GM19099 (cell line): ENCODE data around the gene HELZ2.

Experiments used
- POLR2A ChIP-seq: IDR thresholded peaks from 3 replicates; pipeline ENCODE4 v1.6.1; 2011; ENCODE audit warnings: low read depth; ENCODE audit not compliant: insufficient read length; ENCODE audit errors: extremely low read depth

HELZ2 gene

DNA sequence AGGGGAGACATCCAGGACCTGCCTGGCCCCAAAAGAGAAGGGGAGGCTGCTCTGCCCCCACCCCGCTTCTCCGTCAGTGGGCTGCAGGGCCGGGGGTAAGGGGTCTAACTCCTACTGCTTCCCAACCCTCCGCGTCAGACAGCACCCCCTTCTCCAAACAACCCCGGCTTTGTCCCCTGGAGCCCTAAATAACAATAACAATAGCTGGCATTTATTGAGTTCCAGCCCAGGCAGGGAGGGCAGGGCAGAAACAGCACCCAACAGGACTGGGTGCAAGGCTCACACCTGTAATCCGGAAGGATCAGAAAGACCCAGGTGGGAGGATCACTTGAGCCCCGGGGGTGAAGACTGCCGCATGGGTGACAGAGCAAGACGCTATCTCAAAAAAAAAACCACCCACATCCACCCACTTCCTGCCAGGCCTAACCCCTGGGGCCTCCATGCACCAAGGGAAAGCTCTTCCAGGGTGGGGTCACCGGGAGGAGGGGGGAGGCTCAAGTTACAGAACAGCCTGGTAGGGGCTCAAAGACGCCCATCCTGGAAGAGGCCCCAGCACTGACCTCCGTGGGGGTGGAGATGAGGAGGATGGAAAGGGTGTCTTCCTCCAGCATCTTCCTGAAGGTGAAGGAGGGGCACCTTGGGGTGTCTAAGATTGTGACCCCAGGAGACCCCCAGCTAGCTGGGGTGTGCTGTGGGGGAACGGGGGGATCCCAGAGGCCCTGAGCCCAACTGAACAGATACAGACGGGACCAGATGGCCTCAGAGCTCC lies 21.4 kb downstream of the HELZ2 start:
- no peak for TF ChIP-seq POLR2A

DNA sequence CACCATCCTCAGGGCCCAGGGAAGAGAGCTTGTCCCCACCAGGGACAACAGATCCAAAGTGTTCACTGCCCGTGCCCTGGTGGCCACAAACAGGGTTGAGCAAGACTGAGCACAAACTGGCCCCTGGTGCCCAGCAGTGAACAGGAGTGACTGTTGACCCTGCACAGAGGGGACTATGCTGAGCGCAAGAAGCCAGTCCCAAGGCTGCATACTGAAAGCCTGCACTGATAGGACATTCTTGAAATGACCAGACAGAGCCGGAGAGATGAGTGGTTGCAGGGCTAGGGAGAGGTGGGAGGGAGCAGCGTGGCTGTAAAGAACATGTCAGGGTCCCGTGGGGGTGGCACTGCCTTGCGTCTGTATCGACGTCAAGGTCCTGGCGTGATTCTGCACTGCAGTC lies 23.0 kb downstream of the HELZ2 start:
- TF ChIP-seq POLR2A, result no peak

DNA sequence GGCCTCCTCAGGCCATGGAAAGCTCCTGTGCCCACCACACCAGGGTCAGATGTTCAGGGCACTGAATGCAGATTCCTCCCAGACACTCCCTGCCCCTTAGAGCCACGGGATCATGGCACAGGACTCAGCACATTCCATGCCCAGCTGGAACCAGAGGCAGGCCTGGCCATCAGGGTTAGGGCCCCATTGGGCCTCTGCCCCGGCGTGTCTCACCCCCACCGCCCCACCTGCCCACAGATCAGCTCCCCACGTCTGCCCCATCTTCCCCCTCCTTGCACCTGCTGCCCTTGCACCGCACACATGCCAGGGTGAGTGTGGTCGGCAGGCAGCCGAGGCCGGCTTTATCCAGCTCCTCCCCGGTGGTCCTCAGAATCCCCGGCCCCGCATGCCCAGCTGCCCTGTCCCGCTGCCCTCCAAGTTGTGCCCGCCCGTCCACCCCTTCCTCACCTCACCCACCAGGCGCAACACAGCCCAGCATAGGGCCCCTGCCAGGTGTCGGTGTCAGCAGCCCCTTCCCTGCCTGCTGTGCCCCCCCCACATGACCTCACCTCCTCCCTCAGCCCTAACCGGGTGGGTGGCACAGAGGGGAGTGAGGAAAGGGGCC lies 24.3 kb downstream of the HELZ2 start:
- TF ChIP-seq POLR2A, result no peak

DNA sequence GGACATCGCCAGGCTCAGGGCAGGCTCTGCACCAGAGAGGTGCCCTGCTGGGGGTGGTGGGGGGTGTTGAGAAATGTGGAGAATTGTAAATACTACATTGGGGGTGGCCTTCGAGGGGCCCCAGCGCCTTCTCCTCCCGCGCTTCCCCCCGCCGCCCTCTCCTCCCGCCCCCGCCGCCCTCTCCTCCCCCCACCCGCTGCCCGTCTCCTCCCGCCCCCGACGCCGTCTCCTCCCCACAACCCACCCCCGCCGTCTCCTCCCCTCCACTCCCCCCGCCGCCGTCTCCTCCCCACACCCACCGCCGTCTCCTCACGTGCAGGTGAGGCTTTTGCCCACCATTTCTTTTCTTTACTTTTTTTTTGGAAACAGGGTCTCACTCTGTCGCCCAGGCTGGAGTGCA lies 25.0 kb downstream of the HELZ2 start:
- TF ChIP-seq POLR2A, result no peak

DNA sequence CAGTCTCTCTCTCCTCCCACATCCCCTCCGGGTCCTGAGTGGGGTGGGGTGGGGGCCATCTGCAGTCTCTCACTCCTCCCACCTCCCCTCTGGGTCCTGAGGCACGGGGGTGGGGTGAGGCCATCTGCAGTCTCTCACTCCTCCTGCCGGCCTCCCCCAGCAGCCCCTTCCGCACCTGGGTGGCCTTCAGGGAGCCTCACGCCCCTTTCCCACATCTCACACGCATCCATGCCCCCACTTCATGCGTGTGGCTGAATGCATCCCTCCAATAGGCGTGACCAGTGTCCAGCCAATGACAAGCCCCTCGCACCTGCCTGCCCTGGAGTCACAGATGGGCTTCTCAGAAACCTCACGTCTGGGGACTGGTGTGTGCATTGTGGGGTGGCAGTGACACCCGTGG lies 25.5 kb downstream of the HELZ2 start:
- no peak for TF ChIP-seq POLR2A

DNA sequence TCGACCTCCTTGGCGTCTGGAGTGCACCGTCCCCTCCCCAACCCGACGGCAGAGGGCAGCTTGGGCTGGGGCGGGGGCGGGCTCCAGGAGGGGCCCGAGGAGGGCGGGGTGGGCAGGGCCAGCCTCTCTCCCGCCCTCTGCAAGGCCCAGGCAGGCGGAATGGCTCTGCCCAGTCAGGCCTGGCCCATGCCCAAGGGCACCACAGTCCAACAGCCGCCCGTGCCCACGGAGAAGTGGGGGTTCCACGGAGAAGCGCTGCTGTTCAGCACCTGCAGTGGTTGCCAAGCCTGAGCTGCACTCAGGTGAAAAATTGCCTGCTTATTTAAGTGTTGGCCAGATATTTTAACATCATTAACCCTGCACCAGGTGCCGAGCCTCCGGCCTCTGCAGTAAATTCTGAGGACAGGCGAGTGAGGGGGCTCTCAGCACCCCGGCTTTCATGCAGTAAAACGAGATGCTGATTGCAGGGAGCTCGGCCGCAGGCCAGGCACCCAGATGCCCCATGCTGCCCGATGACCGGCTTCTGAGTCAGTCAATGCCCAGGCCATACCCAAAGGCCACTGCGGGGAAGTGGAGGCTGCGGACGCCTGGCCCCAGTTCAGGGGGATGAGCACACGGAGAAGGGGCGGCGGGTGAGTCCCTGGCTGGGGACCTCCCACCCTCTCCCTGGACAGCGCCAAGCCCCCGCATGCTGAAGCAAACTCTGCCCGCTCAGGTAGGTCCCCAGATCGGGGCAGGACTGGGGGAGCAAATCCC lies 26.1 kb downstream of the HELZ2 start, which contains the start of gene SRMS:
Gene SRMS, minus strand, starts transcription at position 25 of the 756 bp plus-strand sequence. CDS start 286 bp downstream, outside the sequence.
- no peak for TF ChIP-seq POLR2A

DNA sequence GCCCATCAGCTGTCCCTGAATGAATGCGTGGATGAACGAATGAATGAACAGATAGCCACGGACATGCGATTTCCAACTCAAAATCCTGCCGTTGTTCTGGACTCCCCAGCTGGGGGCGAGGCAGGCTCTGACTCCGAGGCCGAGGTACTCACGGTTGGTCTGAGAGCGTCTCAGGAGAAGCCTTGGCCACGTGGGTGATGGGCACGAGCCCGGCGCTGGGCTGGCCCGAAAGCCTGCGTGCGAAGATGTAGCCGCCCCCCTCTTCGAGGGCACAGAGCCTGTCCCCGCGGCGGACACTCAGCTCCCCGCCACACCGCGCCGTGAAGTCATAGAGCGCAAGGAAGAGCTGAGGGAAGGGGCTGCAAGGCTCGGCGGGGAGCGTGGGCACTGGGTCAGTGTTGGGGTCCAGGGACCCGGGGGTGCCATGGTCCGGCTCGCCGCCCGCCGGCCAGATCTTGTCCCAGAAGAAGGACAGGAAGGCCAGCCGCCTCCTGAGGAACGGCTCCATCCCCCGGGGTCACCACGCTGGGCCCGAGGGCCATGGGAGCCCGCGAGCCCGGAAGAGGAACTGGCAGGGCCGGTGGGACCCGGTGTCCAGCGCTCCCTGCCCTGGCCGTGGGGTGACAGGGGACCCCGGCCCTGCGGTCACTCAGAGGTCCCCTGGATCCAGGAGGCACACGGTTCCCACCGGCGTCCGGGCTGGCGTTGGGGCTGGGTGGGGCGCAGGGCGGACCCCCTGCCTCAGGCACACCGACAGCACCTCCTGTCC lies 26.9 kb downstream of the HELZ2 start:
- TF ChIP-seq POLR2A, result no peak

DNA sequence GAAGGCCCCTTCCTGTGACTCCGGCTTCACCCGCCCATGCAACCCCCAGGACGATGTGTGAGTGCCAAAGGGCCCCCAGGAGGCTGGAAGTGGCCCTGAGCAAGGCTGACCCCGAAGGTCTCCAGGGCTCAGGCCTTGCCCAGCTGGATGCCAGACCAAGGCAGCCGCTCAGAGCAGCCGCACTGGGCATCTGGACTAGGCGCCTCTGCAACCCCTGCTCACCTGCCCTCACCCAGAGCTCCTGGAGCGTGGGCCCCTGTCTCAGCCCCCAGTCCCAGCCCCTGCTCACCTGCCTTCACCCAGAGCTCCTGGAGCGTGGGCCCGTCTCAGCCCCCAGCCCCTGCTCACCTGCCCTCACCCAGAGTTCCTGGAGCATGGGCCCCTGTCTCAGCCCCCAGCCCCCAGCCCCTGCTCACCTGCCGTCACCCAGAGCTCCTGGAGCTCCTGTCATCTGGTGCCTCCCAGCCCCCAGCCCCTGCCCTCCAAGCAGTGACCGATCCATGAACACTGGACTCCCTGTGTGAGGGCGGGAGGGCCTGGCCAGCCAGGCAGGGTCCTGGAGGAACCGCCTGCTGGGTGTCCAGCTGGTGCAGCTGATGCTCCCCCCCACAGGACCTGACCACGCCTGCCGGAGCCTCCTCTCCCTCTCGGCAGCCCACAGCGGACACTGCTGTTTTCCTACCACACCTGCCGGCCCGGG lies 27.6 kb downstream of the HELZ2 start:
- no peak for TF ChIP-seq POLR2A

DNA sequence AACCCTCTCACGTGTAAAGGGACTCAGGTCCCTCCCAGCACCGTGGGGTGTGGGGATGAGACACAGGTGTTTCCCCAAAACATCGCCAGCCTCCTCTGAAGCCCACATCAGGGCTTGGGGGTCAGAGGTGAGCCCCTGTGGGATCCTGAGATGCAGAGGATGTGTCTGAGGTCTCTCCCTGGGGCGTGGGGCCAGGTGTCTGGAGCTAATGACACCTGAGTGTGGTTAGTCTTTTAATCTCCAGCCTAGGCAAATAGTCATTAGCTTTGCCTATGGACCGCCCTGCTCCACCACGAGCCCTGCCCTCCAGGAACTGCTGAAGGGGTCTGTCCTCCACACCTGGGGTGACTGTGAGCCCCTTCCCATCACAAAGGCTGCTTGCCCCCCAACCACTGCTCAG lies 28.2 kb downstream of the HELZ2 start:
- no peak for TF ChIP-seq POLR2A

DNA sequence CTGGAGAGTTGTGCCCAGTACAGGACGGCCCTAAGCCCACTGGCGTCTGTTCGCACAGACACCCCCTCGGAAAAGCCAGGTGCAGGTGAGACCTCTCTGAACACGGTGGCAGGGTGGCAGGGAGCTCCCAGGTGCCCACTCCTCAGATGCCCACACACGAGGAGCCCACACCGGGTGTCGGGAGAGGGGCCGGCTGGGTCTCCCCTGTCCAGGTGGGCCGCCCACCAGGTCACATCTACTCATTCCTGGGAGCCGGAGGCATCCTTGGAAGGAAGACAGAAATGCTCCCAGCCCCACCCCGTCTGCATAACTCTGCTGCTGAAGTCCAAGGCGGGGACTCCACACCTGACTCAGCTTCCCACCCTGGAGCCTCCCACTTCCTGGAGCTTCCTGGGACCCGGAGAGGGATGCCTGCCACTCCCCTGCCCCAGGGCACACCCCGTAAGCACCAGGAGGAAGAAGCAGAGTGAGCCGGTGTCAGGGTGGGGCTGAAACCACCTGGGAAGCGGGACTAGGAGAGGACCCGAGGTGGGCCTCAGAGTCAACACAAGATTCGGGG lies 29.0 kb downstream of the HELZ2 start:
- TF ChIP-seq POLR2A, result no peak

DNA sequence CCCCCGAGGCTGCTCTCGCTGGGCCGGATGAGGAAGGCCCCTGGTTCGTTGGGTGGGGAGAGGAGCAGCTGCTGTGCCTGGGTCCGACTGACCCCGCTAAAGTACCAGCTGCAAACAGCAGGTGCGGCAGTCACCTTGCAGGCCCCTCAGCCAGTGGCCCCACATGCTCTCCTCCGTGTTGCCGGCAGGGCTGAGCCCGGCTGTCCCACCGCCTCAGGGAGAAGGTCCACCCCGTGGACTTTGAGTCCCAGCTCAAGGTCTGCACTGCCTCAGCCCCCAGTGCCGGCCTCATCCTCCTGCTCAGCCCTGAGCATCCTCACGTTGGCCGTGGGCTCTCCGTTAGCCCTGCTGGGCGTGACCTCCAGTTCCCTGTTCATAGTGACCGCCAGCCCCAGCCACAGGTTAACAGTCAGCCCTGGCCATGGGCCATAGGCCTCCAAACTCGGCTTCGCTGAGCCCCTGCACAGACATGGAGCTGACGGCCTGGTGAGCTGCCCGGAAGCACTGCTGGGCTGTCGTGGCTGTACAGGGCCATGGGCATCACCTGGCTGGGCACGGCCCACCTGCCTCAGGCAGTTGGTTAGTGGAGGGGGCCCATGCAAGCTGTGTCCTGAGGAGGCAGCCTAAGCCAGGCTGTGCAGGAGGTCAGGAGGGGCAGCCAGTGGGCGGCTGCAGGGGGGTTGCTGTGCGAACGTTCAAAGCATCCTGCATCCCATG lies 29.6 kb downstream of the HELZ2 start:
- no peak for TF ChIP-seq POLR2A

DNA sequence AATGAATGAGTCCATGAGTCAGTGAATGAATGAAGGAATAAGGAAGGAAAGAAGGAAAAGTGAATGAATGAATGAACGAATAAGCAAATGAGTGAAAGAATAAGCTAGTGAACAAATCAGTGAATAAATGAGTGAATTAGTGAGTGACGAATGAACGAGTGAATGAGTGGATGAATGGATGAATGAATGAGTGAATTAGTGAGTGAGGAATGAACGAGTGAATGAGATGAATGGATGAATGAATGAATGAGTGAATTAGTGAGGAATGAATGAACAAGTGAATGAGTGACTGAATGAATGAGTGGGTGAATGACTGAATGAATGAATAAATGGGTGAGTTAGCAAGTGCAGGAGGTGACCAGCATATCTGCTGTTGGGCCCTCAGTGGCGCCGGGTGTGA lies 30.3 kb downstream of the HELZ2 start:
- no peak for TF ChIP-seq POLR2A

DNA sequence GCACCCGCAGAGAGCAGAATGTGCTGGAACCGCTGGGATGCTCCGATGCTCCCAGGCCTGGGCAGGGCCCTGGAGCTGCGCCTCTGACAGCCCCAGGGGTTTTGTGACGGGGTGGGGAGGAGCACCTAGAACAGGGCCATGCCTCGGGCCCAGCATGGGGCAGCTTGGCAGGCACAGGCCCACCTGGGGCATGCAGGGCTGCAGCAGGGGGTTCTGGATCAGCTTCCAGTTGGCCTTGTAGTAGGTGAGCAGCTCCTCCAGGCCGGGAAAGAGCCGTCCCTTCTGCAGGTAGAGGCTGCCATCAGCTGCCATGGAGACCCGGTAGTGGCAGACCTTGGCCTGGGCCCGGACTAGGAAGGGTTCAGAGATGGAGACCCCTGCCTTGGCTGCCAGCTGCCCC lies 30.9 kb downstream of the HELZ2 start:
- TF ChIP-seq POLR2A, result no peak

DNA sequence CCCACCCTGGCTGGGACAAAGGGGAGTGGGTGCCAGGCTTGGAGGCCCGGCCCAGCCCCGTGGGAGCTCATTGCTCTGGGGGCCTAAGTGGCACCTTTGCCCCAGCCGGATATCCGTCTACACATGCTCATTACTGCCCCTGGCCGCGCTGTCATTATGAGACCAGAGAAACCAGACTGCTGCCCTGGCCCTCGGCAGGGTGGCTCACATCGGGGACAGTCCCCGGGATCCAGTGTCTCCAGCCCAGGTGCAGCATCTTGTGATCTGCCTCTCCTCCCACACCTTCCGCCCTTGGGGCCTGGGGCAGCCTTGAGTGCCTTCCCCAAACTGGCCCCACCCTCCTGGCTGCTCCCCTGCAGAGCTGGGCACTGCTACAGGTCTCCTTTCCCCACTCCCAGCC lies 31.3 kb downstream of the HELZ2 start:
- TF ChIP-seq POLR2A, result no peak
